ENCODE data around the gene ZNF627. TPM values are rescaled to one million over a fixed set of nuclear protein-coding genes. Genes with fewer than 3 reads are reported as not detected.

The ZNF627 gene
- total and polyA plus RNA-seq, 2 of the 8 experiments (the other 6 are each of a cell fraction or from before 2014, with no cell fraction given), result 7.2 to 13.7 TPM

DNA sequence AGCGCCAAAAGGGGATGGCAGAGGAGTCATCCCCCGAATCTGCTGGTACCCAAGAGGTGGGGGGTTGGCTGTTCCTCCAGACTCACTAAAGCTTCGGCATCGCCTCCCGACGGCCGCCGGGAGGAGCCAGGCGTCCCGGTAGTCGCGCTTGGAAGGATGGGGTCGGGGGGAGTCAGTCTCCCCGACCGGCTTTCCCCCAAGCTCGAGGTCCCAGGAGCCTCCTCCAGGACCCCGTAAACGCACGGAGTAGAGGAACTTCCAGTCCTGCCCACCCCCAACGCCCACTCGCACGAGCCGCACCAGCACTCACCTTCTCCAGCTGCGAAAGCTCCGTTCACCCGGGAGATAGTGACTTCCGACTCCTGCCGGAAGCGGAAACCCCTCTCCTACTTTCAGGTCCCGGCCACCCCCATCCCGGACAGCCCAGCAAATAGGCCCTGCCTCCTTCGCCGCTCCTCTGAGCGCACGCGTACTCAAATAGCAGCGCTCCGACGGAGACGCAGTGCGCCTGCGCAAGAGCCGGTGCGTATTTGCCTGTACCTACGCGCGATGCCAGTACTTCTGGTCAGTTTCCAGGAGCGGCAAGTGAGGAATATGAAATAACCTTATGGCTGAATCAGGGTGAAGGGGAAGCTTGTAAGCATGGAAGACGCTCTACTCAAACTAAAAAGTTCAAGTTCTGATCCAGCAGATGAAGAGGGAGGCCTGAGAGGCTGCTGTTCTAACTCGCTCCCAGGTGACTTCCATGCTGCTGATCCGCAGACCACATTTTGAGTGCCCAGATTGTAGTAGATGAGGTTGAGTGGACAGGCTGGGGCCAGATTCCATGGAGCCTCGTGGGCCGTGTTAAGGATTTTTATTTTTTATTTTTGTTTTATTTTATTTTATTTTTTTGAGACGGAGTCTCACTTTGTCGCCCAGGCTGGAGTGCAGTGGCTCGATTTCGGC is 38.1 kb upstream of the ZNF627 start, which contains the start of gene ELOF1 (continued):
- TF ChIP-seq PHF8 (conservative IDR thresholded peaks at IDR 0.05; ENCODE audit: low read depth, low read length) (peak; percentile 96), SIRT6 (IDR thresholded peaks at IDR 0.05; ENCODE audit: low read length) (no peak), POLR2A (IDR thresholded peaks at IDR 0.05; ENCODE audit: control extremely low read depth in 1 of 2, low read depth in 2 of 2, low read length in 2 of 2) (peak in 1 of 2 experiments; percentile 79; a peak in 2 of 3 replicates), ATF3 (IDR thresholded peaks at IDR 0.05; ENCODE audit: insufficient read depth, low read depth, low read length) (no peak), ASH2L (IDR thresholded peaks at IDR 0.05; ENCODE audit: low read length) (peak; percentile 98), POU5F1 (IDR thresholded peaks at IDR 0.05; ENCODE audit: low read depth, low read length) (no peak), RFX5 (IDR thresholded peaks at IDR 0.05; ENCODE audit: borderline replicate concordance, low read depth, low read length) (no peak)
- TF ChIP-seq, protein P1, sequence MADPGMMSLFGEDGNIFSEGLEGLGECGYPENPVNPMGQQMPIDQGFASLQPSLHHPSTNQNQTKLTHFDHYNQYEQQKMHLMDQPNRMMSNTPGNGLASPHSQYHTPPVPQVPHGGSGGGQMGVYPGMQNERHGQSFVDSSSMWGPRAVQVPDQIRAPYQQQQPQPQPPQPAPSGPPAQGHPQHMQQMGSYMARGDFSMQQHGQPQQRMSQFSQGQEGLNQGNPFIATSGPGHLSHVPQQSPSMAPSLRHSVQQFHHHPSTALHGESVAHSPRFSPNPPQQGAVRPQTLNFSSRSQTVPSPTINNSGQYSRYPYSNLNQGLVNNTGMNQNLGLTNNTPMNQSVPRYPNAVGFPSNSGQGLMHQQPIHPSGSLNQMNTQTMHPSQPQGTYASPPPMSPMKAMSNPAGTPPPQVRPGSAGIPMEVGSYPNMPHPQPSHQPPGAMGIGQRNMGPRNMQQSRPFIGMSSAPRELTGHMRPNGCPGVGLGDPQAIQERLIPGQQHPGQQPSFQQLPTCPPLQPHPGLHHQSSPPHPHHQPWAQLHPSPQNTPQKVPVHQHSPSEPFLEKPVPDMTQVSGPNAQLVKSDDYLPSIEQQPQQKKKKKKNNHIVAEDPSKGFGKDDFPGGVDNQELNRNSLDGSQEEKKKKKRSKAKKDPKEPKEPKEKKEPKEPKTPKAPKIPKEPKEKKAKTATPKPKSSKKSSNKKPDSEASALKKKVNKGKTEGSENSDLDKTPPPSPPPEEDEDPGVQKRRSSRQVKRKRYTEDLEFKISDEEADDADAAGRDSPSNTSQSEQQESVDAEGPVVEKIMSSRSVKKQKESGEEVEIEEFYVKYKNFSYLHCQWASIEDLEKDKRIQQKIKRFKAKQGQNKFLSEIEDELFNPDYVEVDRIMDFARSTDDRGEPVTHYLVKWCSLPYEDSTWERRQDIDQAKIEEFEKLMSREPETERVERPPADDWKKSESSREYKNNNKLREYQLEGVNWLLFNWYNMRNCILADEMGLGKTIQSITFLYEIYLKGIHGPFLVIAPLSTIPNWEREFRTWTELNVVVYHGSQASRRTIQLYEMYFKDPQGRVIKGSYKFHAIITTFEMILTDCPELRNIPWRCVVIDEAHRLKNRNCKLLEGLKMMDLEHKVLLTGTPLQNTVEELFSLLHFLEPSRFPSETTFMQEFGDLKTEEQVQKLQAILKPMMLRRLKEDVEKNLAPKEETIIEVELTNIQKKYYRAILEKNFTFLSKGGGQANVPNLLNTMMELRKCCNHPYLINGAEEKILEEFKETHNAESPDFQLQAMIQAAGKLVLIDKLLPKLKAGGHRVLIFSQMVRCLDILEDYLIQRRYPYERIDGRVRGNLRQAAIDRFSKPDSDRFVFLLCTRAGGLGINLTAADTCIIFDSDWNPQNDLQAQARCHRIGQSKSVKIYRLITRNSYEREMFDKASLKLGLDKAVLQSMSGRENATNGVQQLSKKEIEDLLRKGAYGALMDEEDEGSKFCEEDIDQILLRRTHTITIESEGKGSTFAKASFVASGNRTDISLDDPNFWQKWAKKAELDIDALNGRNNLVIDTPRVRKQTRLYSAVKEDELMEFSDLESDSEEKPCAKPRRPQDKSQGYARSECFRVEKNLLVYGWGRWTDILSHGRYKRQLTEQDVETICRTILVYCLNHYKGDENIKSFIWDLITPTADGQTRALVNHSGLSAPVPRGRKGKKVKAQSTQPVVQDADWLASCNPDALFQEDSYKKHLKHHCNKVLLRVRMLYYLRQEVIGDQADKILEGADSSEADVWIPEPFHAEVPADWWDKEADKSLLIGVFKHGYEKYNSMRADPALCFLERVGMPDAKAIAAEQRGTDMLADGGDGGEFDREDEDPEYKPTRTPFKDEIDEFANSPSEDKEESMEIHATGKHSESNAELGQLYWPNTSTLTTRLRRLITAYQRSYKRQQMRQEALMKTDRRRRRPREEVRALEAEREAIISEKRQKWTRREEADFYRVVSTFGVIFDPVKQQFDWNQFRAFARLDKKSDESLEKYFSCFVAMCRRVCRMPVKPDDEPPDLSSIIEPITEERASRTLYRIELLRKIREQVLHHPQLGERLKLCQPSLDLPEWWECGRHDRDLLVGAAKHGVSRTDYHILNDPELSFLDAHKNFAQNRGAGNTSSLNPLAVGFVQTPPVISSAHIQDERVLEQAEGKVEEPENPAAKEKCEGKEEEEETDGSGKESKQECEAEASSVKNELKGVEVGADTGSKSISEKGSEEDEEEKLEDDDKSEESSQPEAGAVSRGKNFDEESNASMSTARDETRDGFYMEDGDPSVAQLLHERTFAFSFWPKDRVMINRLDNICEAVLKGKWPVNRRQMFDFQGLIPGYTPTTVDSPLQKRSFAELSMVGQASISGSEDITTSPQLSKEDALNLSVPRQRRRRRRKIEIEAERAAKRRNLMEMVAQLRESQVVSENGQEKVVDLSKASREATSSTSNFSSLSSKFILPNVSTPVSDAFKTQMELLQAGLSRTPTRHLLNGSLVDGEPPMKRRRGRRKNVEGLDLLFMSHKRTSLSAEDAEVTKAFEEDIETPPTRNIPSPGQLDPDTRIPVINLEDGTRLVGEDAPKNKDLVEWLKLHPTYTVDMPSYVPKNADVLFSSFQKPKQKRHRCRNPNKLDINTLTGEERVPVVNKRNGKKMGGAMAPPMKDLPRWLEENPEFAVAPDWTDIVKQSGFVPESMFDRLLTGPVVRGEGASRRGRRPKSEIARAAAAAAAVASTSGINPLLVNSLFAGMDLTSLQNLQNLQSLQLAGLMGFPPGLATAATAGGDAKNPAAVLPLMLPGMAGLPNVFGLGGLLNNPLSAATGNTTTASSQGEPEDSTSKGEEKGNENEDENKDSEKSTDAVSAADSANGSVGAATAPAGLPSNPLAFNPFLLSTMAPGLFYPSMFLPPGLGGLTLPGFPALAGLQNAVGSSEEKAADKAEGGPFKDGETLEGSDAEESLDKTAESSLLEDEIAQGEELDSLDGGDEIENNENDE (IDR thresholded peaks at IDR 0.05; ENCODE audit: insufficient replicate concordance, low read length), result no peak
- TF ChIP-seq, protein P2, sequence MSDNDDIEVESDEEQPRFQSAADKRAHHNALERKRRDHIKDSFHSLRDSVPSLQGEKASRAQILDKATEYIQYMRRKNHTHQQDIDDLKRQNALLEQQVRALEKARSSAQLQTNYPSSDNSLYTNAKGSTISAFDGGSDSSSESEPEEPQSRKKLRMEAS (IDR thresholded peaks at IDR 0.05), result peak; percentile 27; the same call in 1 of the 2 replicates
